NCI-H460 (cell line): ENCODE measurements around the gene EIF1AX. TPM values are rescaled to one million over a fixed set of nuclear protein-coding genes. Genes with fewer than 3 reads are reported as not detected.
"Not testable (repeated sequence)": the region's sequence is repeated elsewhere in the genome, so short reads cannot be mapped to it uniquely, and the experiment has no call there.

Source experiments
- DNase-seq: peaks from one replicate; pipeline ENCODE4 v3.0.0-alpha.2; 2016; ENCODE audit warnings: low read depth; ENCODE audit errors: extremely low read depth
- polyA plus RNA-seq: library from polyadenylated mRNA; depleted of rRNA; stranded (reverse); fragments of >200 nt; gene quantifications from 2 replicates; pipeline ENCODE4 v1.2.3, GENCODE V29; 2014; cell fraction: nucleus; rRNA removed
- total RNA-seq: library from RNA; depleted of rRNA; stranded (reverse); fragments of >200 nt; shearing (Covaris generic); gene quantifications from 2 replicates; pipeline ENCODE4 v1.2.3, GENCODE V29; 2014; rRNA removed

The EIF1AX gene
- 97.2 and 118 TPM in 2 replicates for total RNA-seq
- 55.5 and 72.8 TPM in 2 replicates for polyA plus RNA-seq

GRCh38 chrX:20141281-20142220 is at the start of gene EIF1AX:
TSS of gene EIF1AX (minus strand) at chrX:20141838. CDS start at chrX:20141640, 198 bp downstream.
- peak; percentile 98 for DNase-seq

DNA sequence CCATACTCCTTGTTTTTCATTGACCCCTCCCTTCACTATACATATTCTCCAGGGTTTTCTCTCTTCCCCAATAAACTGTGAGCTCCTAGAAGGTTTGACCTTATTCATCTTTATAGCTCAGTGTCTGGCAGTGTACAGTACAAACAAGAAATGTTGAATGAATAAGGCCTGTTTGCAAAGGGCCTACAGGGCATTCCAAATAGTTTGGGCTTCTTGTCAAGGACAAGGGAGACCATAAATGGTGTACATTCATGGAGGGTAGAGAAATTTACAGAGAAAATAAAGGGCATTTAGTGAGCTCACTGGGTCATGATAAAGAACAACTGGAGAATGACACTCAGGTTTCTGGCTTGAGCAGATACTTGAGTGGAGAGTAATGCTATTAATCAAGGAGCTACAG is 47.5 kb upstream of the EIF1AX start:
- DNase-seq, result no peak

- DNase-seq, result no peak
Measured at GRCh38 chrX:20181598-20182329, 40.1 kb upstream of the EIF1AX start.

DNA sequence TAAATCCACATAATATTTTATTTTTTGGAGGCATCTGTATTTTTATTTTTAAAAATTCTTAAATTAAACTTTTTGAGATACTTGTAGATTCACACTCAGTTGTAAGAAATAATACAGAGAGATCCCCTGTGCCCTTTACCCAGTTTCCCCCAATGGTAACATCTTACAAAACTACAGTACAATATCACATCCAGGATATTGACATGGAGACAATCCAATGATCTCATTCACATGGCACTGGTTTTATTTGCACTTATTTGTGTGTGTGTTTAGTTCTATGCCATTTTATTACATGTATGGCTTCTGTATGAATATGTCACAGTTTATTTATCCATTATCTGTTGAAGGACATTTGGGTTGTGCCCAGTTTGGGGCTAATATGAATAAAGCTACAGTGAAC is 35.5 kb upstream of the EIF1AX start:
- no peak for DNase-seq

DNA sequence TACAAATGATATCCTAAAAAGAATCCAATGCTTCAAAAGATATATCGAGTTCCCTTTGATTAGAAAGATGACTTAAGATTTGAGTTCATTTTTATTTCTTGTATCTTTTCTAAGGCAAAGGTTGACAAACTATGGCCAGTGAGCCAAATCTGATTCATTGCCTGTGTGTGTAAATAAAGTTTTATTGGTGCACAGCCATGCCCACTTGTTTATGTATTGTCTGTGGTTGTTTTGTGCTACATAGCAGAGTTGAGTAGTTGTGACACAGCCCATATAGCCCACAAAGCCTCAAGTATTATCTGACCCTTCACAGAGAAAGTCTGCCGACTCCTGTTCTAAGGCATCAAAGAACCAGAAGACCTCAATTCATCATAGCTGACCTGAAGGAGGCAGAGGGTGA is 32.2 kb upstream of the EIF1AX start:
- no peak for DNase-seq

DNA sequence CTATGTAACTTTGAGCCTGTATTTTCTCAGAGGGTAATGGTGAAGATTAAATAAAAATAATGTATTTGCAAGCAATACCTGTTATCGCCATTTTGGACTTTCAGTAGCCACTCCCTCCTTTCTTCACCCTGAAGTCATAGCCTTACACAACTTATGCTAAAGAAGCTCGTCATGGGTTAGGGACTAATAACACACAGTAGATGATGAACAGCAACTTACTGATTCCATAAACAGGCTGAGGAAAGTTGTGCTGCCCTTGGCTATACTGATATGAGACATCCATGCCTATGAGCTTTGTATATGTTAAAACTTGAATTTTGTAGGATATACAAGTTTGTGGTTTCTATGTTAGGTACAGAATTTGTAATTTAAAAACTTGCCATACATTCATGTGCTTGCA is 31.7 kb upstream of the EIF1AX start:
- DNase-seq, result no peak

- no peak for DNase-seq
Measured at GRCh38 chrX:20171887-20172286, 30.2 kb upstream of the EIF1AX start.

- DNase-seq, result not testable (repeated sequence)
Measured at GRCh38 chrX:20162516-20162915, 20.9 kb upstream of the EIF1AX start.

GRCh38 chrX:20159797-20160385 is 18.3 kb upstream of the EIF1AX start:
- no peak for DNase-seq

DNA sequence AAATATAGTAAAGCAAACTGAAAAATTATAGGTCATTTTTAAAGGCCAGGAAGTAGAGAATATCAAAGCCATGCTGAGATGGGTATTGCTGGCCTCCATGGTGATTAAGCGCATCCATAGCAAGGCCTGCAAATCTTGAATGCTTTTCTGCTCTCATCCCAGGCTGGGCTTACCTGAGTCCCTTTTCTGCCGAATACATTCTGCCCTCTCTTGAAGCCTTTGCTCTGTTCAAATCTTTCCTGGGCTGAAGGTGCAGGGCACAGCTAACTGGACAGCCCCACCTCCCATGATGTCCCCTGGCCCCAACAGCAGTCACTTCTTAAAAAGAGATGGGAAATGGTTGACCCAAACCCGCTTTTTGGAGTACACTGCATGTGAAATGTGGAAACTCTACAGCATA is 10.1 kb upstream of the EIF1AX start:
- no peak for DNase-seq

GRCh38 chrX:20149326-20149725 is 7.7 kb upstream of the EIF1AX start:
- no peak for DNase-seq

DNA sequence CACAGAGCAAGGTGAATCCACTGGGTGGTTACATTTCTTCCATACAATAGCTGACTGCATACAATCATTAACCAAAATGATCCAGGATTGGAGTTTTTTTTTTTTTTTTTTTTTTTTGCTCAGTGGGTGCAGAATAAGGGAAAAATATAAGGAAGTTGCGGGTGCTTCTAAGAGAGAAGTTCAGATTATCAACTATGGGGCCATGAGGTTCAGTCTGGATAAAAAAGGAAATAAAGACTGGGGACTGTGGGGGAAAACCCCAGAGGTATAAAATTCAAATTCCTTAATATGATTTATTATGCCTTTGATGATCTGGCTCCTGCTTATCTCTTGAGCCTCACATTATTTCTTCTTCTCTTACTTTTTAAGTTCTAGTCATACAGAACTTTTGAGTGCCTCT is 5.9 kb upstream of the EIF1AX start:
- DNase-seq, result no peak

DNA sequence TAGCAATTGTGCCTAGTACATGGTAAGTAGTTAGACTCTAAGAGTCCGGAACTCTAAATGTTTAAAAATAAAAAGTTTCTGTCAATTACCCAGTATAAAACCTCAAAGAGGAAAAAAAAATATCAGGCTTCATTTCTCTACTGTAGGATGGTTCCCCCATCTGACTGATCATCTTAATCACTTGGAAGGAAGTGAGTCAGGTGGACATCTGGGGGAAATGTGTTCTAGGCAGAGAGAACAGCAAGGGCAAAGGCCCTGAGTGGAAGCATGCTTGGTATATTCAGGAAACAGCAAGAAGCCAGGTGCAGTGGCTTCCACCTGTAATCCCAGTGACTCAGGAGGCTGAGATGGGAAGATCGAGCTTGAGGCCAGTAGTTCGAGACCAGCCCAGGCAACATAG is 2.9 kb upstream of the EIF1AX start:
- no peak for DNase-seq

- DNase-seq, result no peak
Measured at GRCh38 chrX:20143561-20143960, 1.9 kb upstream of the EIF1AX start.

GRCh38 chrX:20143111-20143510 is 1.5 kb upstream of the EIF1AX start:
- no peak for DNase-seq

DNA sequence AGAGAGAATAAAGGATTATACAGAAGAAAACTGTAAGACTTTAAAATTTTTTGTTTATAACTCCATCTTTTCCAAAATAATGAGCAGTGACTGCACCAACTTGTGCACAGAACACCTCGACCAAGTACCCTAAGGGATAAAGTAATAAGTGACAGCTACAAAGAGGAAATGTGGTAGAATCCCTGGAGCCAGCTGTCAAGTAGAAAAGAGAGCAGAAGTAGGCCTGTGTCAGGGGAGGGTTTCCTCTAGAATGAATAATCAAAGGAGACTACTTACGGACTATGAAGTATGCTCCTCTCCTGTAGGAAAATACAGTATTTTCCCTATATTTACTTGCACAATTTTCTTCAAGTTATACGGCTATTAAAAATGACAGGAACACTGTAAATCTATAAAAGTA is 1.2 kb downstream of the EIF1AX start:
- no peak for DNase-seq

GRCh38 chrX:20139966-20140365 is 1.7 kb downstream of the EIF1AX start:
- DNase-seq, result no peak

DNA sequence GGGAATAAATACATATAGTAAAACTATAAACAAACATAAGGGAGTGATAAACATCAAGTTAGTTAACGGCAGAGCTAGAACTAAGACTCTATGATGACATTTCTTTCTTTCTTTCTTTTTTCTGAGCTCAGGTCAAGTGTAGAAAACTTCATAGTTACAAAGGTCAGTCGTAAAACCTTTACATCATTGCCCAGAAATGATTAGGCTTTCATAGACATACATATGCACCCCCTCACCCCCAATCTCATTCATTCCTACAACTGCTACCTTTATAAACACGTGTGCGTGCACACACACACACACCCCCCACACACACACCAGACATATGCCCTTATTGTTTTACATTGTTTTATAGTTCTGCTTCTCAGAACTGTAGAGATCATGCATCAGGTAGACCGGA is 5.7 kb downstream of the EIF1AX start:
- no peak for DNase-seq

DNA sequence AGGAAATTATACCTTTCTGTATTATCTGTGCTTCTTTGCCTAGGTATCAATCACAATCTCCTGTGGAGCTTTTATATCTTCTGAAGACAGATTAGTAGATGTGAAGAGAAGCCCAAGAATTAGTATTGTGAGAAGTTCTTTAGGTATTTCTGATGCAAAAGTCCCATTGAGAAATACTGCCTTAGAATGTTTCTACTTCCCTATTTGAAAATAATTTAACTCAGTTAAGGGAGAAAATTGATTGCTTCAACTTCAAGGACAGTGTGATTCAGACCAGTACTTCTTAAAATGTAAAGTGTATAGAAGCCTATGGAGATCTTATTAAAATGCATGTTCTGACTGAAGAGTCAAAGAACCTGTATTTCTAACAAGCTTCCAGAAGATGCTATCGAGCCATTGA is 9.0 kb downstream of the EIF1AX start:
- DNase-seq, result no peak

DNA sequence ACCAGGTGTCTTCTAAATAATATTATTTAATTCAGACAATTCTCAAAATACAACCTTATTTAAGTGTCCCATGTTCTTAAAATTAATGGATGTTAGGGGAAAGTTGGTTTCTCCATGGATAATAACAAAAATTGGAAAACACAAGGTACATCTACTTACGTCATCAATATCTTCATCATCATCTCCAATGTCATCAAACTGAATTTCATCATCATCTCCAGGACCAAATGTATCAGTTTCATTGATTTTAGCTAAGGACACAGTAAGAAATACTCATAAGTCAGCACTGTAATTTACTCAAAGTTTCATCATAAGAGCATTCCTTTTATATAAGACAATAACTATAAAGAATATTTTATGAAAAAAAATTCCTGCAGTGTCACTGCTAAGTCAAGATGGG is 11.3 kb downstream of the EIF1AX start:
- DNase-seq, result no peak

DNA sequence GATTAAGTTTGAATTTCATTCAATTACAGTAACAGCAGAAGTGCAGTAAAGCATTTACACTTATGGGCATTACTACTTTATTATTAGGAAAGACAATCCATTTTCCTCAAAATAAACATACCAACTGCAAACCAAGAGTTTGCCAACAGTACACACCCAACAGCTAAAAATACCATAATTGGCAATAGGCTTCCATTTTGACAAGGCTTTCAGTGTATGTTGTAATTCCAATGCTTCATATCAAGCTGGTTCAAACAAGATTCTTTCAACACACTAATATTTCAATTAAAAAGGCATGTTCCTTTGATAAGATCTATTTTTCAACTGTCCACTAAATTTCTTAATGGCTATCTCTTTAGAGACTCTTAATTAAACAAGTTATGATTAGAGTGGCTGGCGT is 12.1 kb downstream of the EIF1AX start:
- no peak for DNase-seq
